Measurements from ENCODE around the gene ENAH.

The ENAH gene

DNA sequence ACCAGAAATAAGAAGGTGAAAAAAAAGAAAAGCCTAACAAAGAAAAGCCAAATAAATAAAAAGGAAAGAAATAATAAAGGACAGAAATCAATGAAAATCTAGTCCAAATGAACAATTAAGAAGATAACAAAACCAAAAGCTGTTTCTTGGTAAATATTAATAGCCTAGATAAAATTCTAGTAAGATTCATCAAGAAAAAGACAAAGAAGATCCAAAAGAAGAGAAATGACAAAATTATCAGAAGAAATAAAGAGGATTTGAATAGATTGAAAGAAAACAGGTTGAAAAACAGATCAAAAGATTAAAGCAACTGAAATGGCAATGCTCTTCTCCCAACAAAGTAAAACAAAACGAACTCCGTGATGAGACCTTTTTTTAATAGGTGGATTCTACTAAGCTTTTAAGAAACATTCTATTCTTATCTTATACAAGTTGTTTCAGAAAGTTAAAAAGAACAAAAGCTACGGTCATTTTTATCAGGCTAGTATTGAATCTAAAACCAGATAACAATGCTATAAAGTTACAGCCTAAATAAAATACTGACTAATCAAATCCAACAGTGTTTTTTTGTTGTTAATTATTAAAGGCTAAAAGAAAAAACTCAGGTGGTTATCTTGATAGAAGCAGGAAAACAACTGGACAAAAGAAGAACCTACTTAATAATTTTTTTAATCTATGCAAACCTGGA, 50.9 kb downstream of the ENAH start:
- DNase-seq = no peak

DNA sequence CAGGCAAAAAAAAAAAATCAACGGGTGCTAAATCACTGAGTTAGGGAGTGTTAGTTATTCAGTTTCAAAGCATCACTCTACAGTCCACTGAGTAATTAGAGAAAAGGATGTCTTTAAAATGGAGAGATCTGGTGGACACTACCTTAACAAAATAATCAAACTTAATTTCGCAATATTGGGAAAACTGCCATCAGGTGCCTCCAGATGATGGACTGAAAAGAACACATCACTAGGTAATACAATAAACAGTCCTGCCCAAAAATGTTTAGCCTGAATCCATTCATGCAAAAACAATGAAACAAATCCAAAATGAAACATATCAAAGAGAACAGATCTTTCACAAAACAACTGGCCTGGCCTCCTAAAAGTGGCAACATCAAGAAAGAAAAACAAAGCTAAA, 54.1 kb downstream of the ENAH start:
- no peak for DNase-seq

DNA sequence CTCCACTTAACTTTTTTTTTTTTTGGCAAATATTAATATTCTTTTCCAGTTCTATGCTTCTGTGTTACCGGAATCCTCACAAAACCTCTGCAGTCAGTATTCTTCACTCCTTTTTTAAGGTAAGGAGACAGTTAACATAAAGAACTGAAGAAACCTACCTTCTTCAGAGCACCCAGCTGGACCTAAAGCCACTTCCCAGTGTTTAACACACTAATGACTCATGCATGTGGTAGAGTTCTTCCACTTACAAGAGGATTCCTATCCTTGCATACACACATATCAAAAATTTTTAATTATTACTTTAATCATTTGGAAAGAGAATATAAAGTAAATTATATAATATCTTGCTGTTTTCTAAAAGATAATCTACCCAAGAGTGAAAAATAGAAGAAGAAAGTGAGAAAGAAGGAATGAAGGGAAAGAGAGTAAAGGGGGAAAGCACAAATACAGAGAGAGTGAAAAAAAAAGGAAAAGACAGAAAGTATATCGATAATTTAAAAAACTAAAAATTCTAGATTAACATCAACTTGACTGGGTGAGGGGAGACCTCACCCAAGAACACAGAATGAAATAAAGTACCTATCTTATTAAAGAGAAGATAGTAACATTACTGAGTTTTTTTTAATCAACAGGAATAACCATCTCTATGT, 54.9 kb downstream of the ENAH start:
- no peak for DNase-seq

DNA sequence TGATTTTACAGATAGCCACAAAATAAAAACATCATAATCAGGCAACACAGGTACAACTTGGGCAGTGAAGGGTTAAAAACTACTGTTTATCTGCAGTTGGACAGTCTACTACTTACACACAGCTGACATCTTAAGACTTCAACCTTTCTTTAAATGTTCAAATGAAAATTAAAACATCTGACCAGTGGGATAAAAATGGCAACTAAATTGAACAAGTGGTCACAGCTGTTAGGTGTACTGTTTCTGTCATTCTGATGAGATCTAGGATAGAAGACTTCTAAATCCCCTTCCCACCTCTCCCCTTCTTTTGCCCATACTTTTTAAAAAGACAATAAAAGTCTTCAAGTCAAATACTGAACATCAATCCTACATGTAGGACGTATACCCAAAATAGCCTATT, 56.2 kb downstream of the ENAH start:
- no peak for DNase-seq

DNA sequence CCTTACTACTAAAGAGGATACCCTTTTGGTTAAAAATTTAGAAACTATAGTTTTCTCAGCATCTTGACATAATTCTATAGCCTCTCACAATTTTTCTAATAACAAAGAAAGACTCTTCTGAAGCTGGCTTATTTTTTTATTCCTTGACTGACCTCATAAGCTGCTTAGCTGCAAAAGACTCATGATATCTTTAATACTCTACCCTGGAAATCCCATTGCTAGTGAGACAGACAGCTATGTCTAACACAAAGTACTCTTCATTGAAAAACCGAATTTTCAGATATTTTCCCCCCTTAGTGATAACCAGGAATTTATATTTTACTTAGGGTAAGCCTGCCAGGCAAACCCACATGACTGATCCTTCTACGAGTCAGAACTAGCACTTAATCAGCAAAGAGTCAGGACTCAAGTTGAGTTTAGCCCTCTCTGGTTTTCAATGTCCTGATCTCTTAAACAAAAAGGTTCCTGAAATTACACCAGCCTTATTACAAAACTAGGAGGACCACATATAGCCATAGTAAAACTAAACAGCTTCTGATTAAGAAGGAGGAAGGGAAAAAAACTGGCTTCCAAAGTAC, 56.9 kb downstream of the ENAH start:
- no peak for DNase-seq

DNA sequence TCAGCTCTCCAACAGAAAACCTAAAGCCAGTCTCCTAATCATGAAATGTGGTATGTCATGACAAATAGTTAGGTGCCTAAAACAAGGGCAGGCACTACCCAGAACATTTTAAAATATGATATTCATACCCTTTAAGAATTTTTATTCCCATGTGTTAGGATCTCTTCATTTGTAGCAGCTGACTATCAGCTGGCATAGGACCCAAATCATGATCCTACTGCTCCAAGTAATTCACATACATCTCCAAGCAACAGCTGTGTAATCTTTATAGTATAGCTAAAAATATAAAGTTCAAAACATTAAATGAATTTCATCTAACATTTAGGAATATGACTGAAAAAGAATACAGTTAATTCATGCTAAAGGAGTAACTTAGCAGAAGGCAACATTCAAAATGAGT, 57.5 kb downstream of the ENAH start:
- DNase-seq = no peak

- no peak for DNase-seq
These were observed 59.5 kb downstream of the ENAH start for GRCh38 chr1:225593414-225593813.

GRCh38 chr1:225592362-225593025, 60.4 kb downstream of the ENAH start:
- no peak for DNase-seq

DNA sequence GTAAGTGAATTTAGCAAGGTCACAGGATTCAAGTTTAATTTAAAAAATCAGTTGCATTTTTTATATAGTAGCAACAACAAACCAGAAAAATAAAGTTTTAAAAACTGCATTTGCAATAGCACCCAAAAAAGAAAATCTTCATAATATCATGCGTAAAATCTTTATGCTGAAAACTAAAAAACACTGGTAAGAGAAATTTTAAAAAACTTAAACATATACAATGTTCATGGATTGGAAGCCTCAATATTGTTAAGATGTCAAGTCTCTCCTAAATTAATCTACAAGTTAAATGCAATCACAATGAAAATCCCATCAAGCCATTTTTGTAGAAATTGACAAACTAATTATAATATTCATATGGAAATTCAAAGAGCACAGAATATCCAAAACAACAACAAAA, 65.6 kb downstream of the ENAH start:
- no peak for DNase-seq

GRCh38 chr1:225581186-225581585, 71.7 kb downstream of the ENAH start:
- no peak for DNase-seq

- peak; percentile 77 for DNase-seq
These were observed 72.5 kb downstream of the ENAH start for GRCh38 chr1:225580238-225581099.

DNA sequence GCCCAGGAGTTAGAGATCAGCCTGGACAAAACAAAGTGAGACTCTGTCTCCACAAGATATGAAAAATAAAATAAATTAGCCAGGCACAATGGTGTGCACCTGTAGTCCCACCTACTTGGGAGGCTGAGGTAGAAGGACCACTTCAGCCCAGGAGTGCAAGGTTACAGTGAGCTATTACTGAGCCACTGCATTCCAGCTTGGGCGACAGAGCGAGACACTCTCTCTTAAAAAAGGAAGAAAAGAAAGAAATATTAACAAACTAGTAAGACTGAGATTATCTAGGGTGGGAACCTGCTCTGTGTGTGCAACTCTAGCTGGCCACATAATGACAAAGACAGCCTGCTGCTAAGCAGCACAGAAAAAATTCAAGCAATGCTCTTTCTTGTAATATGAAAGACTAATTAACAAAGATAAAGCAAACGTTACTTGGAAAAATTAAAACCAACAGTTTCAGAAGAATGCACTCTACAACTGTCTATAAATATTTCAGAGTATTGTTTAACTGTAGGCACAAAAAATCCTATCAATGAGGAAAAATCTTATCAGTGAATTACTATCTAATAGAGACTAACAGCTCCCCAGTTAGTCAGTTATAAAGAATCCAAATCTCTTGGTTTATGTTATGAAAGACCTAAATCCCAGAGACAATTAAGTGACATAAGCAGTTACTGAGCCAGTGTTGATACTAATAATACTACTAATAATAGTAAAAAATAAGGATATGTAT, 74.5 kb downstream of the ENAH start:
- DNase-seq = no peak

DNA sequence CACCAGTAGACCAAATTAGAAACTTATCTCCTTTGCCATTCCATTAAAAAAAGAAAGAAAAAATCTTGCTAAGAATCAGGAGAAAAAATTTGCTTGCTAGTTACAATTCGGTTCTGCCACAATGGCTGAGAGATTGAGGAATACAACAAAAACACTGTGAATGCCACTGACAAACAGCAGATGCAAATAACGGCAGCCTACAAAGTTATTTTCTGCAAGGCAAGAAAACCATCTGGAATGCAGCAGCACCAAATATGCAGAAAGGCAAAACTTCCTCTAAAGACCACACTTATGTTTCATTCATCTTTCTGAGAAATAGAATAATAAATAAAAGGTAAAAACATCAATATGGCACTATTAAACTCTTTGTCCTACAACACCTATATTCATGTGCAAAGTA, 75.7 kb downstream of the ENAH start:
- no peak for DNase-seq

- no peak for DNase-seq
These were observed 79.7 kb downstream of the ENAH start for GRCh38 chr1:225573216-225573615.

DNA sequence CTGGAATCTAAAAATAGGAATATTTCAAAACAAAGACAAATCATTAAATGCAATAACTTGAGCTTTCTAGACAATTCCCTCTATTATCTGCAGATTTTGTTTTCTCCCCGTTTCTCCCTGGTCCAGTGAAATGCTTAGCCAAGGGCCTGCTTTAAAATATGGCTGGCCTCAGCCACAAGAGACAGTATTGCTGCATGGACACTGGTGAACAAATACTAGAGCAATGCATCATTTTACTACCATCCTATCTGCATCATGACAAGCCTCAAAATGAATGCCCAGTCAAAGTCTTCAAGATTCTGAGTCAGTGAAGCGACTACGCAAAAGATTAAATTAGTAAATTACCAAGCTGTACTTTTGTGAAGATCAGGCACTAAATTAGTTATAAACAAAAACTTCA, 80.5 kb downstream of the ENAH start:
- no peak for DNase-seq

GRCh38 chr1:225567789-225568188, 85.1 kb downstream of the ENAH start:
- peak; percentile 36 for DNase-seq

DNA sequence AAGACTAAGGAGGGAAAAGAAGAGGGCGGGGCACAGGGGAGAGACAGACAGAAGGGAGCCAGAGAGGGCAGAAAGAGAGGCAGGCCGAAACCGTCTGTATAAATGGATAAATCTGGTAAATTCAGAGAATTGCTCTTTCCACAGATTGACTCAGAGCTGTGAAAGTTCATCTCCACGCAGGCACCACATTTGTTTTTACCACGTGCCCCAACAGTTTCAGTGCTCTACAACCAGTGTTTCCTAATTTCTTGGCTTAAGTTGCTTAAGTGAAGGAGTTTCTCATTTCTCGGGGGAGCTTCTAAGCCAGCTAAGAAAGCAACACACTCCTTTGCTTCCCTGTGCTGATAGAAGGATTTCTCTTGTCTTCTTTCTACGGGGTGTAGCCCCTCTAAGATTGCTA, 87.1 kb downstream of the ENAH start:
- no peak for DNase-seq

GRCh38 chr1:225561675-225562074, 91.2 kb downstream of the ENAH start:
- DNase-seq = no peak

- DNase-seq = no peak
These were observed 93.0 kb downstream of the ENAH start for GRCh38 chr1:225559902-225560301.

GRCh38 chr1:225559326-225559725, 93.6 kb downstream of the ENAH start:
- no peak for DNase-seq

DNA sequence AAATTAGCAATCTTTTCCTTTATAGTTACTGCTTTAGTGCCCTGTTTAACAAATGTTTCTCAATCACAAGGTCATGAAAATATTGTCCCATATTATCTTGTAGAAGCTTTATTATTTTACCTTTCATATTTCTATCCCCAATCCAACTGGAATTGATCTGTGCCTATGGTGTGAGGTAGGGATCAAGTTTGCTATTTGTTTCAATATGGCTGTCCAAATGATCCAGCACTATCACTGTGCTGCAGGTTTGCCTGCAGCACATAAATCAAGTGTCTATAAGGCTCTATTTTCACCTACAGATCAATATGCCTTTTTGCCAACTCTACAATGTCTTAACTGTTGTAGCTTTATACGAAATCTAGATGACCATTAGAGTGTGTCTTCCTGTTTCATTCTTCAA, 96.2 kb downstream of the ENAH start:
- DNase-seq = no peak

DNA sequence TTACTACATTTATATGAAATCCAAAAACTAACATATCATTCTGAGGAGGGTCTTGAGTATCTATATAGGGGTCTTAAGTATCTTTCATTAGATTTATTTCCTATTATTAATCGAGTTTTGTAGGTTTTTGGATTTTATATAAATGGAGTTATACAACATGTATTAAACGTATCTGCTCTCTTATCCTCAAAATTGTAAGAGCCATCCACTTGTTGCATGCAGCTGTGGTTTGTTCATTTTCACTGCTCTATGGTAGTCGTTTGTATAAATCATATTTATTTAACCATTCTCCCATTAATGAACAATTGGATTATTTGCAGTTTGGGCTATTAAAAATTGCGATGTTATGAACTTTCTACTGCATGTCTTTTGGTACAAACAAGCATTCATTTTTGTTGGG, 97.1 kb downstream of the ENAH start:
- DNase-seq = no peak

Data from DMS 273 treated with DMSO at 0.1 percent for 48 hours (cell line).